GM21723 (cell line): ENCODE data around the gene MRPS24.

Experiments used
- ATAC-seq: cut with Tn5 transposase; IDR thresholded peaks from one replicate; pipeline ENCODE4 v1.9.1; 2021; ENCODE audit warnings: mild to moderate bottlenecking, moderate library complexity; ENCODE audit not compliant: unreplicated experiment

The MRPS24 gene

DNA sequence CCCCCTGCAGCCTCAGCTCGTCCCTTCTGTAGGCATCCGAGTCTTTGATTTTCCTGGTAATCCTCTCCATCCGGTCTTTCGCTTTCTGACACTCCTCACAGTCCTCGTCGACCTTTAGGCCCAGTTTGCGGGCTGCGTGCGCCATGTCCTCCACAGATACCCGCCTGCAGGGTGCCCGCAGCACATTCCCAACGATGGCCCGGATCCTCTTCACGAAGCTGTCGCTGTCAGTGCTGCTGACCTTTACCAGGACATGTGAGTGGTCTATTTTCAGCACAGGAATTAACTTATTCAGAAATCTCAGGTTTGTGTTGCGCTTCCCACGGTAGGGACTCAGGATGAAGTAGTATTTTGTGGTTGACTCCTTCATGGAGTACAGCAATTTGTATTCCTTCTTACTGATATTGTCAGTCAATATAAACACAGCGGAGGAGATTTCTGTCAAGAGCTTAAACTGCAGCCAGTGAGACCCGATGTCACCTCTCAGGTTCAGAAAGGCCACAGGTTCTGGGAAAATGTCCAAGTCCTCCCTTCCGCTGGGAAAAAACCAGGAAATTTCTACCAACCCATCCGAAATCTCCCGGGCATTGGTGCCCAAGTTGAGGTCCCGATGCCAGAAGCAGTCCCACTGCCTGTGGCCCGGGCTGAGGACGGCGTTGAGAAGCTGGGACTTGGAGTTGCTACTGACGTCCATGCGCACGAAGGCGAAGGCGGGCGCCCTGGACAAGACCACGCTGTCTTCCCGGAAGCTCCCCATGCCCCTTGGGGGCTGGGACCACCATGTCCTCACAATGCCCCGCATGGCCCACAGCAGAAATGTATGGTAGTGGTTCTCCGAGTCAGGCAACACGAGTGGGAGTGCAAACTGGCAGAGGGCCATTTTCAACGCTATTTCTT lies 8.9 kb upstream of the MRPS24 start:
- no peak for ATAC-seq

DNA sequence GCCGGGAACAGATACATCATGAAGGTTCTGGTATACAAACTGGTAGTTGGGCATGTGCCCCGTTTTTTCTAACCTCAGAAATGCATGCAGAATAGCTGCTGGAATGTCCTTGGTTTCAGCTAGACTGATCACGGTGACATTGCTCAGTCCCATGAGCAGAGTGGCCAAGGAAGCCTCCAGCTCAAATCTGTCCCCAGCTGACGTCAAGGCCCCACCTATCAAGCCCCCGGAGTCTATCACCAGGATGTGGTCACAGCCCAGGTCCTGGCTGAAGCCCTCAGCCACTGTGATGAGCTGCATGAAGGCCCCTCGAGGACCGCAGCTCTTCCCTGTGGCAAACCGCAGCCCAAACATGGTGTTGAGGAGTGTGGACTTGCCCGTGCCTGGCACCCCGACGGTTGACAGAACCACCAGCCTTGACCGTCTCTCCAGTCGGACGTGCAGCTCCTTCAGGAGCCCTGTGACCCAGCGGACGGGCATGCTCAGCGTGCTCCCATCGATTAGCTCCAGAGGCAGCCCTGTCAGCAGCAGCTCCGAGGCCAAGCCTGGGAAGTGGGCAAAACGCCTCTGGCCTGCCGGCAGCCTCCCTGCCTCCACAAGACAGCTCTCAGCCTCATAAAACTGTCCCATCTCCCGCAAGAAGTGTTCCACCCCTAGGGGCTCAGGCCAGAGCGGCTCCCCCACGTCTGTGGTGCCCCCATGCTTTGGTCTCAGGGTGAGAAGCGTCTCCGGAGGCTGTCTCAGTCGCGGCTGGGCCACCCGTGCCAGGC lies 7.8 kb upstream of the MRPS24 start:
- no peak for ATAC-seq

DNA sequence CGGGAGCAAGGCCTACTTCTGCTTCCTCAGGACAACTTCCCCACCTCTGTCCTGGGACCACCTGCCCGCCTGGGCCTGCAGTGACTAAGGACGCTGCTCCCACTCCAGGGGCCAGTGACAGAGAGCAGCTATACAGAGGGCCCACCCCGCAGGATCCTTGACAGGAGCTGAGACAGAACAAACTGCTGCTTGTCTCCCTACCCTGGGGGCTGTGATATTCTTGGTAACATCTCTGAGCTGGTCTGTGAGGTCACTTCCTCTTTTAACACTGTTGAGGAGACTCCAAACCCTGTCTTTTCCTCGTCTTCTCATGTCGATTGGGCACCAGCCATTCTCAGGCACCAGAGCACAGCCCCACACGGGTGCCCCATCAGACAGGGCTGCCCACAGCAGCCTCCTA lies 6.9 kb upstream of the MRPS24 start:
- ATAC-seq, result no peak

GRCh38 chr7:43873300-43873699 lies 4.0 kb upstream of the MRPS24 start:
- ATAC-seq, result no peak

- no peak for ATAC-seq
Observed at GRCh38 chr7:43872406-43873110, 3.2 kb upstream of the MRPS24 start.

GRCh38 chr7:43871064-43871463 lies 1.7 kb upstream of the MRPS24 start:
- ATAC-seq, result no peak

- ATAC-seq, result no peak
Observed at GRCh38 chr7:43870316-43870715, 999 bp upstream of the MRPS24 start.

GRCh38 chr7:43869867-43870240 lies 537 bp upstream of the MRPS24 start:
- peak; percentile 11 for ATAC-seq

- peak; percentile 6 for ATAC-seq
Observed at GRCh38 chr7:43868681-43869005, 674 bp downstream of the MRPS24 start.

- ATAC-seq, result no peak
Observed at GRCh38 chr7:43868181-43868580, 1.1 kb downstream of the MRPS24 start.

DNA sequence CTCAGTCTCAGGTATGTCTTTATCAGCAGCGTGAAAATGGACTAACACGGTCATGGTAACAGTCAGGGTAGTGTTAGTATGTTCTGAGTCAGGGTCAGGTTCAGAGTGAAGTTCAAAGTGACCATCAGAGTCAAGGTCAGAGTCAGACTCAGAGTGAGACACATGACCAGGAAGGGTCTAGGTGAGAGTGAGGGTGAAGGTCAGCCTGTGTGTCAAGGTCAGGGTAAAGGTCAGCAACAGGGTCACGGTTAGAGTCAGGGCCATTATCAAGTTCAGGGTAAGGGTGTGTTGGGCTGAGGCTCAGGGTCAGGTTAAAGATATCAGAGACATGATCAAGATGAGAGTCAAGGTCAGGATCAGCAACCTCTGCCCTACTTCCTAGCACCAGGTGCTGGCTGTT lies 4.0 kb downstream of the MRPS24 start:
- ATAC-seq, result no peak

GRCh38 chr7:43864126-43864525 lies 5.2 kb downstream of the MRPS24 start:
- no peak for ATAC-seq

- ATAC-seq, result no peak
Observed at GRCh38 chr7:43856996-43857395, 12.3 kb downstream of the MRPS24 start.

DNA sequence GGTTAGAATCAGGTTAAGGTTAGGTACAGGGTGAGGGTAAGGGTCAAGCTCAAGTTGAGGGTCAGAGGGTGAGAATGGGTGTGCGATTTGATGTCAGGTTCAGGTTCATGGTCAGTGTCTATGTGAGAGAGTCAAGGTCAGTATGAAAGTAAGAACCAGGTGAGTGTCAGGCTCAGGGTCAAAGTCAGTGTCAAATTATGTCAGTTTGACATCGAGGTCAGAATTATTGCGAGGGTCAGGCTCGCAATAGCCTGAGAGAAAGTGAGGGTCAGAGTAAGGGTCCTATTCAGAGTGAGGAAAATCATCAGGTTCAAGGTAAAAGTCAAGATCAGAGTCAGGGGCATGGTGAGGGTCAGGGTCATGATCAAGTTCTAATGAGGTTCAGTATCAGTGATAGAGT lies 13.0 kb downstream of the MRPS24 start:
- ATAC-seq, result no peak

DNA sequence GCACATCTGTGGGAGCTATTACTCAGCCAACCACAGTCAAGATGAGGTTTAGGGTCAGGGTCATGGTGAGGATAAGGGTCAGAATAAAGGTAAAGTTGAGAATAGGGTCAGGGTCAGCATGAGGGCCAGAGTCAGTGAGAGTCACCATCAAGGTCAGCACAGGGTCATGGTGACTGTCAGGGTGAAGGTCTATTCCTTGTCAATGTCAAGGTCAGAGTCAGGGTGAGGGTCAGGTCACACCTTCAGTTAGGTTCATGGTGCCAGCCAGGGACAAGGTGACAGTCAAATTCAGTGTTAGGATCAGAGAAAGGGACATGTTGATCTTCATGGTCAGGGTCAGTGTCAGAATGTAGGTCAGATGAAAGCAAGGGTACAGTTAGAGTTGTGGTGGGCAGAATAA lies 14.1 kb downstream of the MRPS24 start:
- ATAC-seq, result no peak

DNA sequence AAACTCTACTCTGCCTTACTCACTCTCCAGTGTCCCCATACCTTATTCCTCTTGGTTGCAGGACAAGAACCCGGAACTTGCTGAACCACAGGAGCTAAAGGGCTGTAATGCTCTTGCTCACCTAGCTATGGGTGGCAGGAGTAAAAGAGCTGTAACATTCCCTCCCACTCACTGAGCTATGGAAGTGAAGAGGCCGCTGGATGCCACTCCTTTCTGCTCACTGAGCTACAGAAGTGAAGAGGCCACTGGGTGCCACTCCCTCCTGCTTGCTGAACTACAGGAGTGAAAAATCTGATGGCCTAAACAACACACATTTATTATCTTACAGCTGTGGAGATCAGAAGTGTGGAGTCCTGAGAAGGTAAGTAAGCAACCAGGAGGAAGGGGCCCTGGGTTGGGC lies 17.5 kb downstream of the MRPS24 start:
- ATAC-seq, result no peak

DNA sequence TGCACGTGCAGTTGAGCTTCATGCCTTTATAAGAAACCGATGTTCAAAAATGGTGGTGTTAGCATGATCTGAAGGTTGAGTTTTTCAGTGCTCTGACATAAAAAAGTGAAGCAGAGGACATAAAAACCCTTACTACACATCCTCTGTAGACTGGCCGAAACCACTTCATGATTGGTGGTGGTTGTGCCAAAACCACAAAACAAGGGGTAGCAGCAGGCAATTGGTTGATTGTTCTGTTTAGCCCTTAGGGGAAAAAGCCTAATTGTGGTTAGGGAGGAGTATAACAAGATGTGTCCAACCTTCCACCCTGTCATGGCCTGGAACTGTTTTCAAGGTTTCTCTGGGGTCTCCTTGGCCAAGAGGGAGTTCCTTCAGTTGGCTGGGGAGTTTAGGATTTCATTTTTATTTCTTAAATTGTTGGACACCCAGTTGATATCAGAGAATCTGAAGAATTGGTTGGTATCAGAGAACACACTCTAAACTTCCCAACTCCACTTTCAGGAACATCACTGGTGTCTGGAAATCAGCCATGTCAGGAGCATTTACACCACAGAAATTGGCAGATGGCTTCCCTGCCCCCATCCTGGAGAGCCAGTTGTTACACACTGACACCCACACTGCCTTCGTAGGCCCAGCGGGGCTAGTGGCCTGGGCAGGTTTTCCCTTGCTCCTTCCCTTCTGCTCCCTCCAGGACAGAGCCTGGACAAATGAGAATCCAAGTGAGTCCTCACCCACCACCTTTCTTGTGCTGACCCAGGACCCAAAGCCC lies 18.8 kb downstream of the MRPS24 start:
- no peak for ATAC-seq

- no peak for ATAC-seq
Observed at GRCh38 chr7:43849047-43849446, 20.3 kb downstream of the MRPS24 start.

DNA sequence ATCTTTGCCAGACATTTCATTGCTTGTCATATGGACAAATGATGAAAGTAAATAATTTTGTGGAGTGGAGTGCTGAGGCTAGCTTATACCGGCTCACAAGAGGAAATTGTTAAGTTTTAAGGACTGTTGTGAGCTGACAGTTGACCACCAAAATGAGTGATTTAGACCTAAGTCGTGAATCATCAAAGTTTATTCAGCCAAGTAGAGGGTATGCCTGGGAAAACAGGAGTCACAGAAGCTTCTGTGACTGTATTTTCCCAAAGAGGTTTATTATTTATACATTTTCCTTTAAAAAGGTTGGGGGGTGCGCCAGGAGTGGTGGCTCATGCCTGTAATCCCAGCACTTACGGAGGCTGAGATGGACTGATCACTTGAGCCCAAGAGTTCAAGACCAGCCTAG lies 21.8 kb downstream of the MRPS24 start:
- no peak for ATAC-seq

DNA sequence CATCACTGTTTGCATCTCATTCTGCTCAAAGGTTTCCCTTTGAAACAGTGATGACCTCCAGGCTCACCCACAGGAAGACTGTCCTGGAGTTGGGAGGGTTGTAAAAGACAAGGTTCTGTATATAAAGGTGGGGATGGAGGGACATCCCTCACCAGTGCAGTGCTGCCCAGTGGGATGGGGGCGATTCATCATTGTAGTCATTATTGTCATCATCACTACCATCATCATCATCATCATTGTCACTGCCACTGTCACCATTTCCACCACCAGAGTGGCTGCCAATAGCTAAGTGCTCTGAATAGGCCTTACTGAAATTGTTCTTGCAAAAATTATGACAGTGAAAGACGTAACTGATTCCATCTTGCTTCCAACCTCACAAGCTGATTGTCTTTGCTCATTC lies 24.7 kb downstream of the MRPS24 start:
- ATAC-seq, result no peak

GRCh38 chr7:43844257-43844656 lies 25.1 kb downstream of the MRPS24 start:
- ATAC-seq, result no peak
